Measurements from ENCODE around the gene MAGT1.

- TF ChIP-seq POLR2A (IDR thresholded peaks at IDR 0.05), result no peak
- no peak for TF ChIP-seq CTCF (IDR thresholded peaks at IDR 0.05 in 4 of 5, conservative IDR thresholded peaks at IDR 0.05 in 1 of 5)
Observed at GRCh38 chrX:77918568-77918967, 23.3 kb upstream of the MAGT1 start.

Measured in gastrocnemius medialis (tissue), 4 donors.